Kidney glomerular epithelial cell (primary cell): ENCODE results near the gene KRTAP6-3.

Experiments used
- DNase-seq: peaks from one replicate; lab custom pipeline; 2025; lab: John Stamatoyannopoulos, UW

KRTAP6-3 gene

GRCh38 chr21:30592140-30592539 is at the start of gene KRTAP6-3:
Gene KRTAP6-3 (plus strand): TSS chr21:30592440. CDS start chr21:30592446, 6 bp downstream.
- DNase-seq, result no peak

- DNase-seq, result no peak
Observed at GRCh38 chr21:30552782-30553181, 39.5 kb upstream of the KRTAP6-3 start.

DNA sequence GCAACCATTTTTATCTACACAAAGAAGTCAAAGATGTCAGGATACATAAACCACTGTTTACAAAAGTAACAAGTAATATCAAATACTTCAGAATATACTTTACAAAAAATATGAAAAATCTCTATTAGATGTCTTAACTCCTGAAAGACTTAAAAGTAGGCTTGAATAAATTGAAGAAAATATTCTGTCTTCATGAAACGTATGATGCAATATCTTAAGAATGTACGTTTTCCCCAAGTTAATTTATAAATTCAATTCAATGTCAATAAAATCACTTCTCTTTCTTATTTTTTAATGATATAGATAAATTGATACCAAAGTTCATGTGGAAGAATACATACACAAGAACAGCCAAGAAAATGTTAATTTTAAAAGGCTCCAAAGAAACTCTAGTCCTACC is 37.1 kb upstream of the KRTAP6-3 start:
- DNase-seq, result no peak

DNA sequence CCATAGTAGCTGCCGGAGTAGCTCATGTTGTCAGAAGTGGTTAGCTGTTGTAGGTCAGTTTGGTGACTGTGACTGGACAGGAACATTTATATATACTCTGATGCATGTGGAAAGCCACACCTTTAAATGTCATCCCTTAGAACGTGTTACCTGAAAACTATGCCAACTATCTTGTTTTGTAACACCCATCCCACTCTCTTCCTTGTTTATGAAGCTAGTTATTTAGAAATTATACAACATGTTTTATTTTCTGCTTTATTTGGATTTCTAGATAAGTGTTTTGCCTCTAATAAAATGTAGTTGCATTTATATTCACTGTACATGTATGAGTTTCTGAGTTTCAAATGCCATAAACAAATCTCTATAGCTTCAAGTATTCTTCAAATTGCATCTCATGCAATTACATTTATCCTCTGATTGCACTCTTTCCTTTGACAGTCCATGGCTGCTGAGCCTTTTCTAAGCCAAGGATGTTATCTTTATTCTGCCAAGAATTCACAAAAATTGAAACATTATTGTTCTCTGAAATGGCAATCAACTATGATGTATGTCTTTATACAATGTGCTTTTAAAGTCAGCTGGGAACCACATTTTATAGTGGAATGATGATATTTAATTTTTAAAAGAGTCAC is 30.9 kb upstream of the KRTAP6-3 start, which contains the start of gene KRTAP19-7:
KRTAP19-7 (minus strand) TSS at position 51 of the 632 bp plus-strand sequence; CDS start at position 26, 25 bp downstream.
- DNase-seq, result no peak

- DNase-seq, result no peak
Observed at GRCh38 chr21:30561957-30562356, 30.3 kb upstream of the KRTAP6-3 start.

- no peak for DNase-seq
Observed at GRCh38 chr21:30563072-30563471, 29.2 kb upstream of the KRTAP6-3 start.

DNA sequence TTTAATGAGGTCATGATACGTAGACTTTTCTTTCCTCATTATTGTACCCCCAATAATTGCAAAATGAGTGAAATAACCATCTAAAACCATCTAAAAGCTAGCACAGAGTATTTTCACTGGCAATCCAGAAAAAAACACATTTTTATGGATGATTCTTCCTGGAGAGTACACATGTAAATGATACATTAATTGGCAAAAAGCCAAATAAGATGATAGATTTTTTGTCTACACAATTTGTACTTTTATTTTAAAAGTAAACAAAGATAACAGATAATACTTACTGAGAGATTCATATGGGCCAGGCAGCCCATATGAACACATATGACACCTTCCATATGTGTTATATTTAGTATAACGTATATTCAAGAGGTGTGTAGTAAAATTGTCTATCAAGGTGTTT is 28.6 kb upstream of the KRTAP6-3 start:
- DNase-seq, result no peak

GRCh38 chr21:30567617-30568016 is 24.6 kb upstream of the KRTAP6-3 start:
- DNase-seq, result no peak

DNA sequence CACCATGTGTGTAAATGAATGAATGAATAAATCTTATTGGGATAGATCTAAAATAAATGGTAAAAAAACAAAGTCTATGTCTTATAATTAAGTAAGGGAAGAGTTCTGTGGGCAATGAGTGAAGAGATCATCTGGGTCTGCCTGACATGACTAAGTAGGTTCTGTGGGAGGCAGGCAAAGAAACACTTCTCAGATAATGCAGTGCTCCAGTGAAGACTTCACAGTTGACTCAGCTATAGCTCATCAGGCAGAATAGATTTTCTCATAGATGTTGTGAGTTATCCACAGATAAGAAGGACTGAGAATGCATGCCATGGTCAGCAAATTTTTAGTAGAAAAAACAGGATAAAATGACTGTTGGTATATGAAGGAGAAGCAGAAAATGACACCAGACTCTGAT is 14.5 kb upstream of the KRTAP6-3 start:
- no peak for DNase-seq

DNA sequence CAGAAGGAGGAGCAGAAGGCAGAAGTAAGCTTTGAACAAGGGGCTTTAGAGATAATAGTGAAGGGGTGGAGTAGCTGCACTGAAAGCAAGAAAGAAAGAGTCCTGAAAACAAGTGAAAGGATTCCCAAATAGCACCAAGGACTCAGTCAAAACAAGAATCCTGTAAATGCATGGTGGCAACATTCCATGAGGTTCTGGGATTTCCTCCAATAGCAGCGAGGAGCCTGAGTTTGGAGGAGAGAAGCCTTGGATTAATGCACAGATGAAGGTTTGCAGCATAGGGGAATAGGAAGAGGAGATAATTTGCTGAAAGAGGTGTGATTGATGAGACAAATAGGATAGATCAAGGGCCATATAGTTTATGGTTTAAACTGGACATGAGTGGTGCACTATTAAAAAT is 12.9 kb upstream of the KRTAP6-3 start:
- DNase-seq, result no peak

- DNase-seq, result no peak
Observed at GRCh38 chr21:30580132-30580531, 12.1 kb upstream of the KRTAP6-3 start.

GRCh38 chr21:30582870-30583269 is 9.4 kb upstream of the KRTAP6-3 start:
- no peak for DNase-seq

- DNase-seq, result no peak
Observed at GRCh38 chr21:30590297-30590696, 1.9 kb upstream of the KRTAP6-3 start, which contains the start of gene KRTAP22-2. Gene KRTAP22-2 (minus strand): TSS chr21:30590397.

GRCh38 chr21:30598802-30599201 is 6.6 kb downstream of the KRTAP6-3 start, which contains the start of gene KRTAP6-2:
Gene KRTAP6-2 (minus strand): TSS chr21:30598902. CDS start chr21:30598874, 28 bp downstream.
- DNase-seq, result no peak

- no peak for DNase-seq
Observed at GRCh38 chr21:30600787-30601186, 8.5 kb downstream of the KRTAP6-3 start, which contains the start of gene KRTAP22-1. Gene KRTAP22-1 (plus strand): TSS chr21:30601087.

DNA sequence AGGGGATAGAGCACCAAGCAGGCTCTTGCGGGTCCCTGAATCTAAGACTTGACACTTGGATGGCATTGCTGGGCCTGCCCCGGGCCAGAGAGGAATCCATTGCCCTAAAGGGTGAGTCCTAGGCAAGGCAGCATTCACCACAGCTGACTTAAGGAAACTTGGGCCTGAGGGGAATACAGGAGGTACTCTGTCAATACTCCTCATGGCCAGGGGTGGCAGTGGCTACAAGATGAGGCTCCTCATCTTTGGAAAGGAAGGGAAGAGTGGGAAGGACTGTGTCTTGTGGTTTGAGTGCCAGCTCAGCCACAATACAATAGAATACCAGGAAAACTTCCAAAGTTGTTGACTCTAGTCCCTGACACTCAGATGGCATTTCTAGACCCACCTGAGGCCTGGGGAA is 13.7 kb downstream of the KRTAP6-3 start:
- DNase-seq, result no peak

GRCh38 chr21:30612132-30612531 is 19.9 kb downstream of the KRTAP6-3 start:
- DNase-seq, result no peak

- DNase-seq, result no peak
Observed at GRCh38 chr21:30613836-30614235, 21.6 kb downstream of the KRTAP6-3 start, which contains the start of gene KRTAP6-1. Gene KRTAP6-1 (minus strand): TSS chr21:30613930. CDS start chr21:30613904, 26 bp downstream.

- DNase-seq, result no peak
Observed at GRCh38 chr21:30615199-30615598, 23.0 kb downstream of the KRTAP6-3 start.

- DNase-seq, result no peak
Observed at GRCh38 chr21:30616125-30616524, 23.9 kb downstream of the KRTAP6-3 start, which contains the start of gene KRTAP20-1. Gene KRTAP20-1 (plus strand): TSS chr21:30616425. CDS start chr21:30616455, 30 bp downstream.

- DNase-seq, result no peak
Observed at GRCh38 chr21:30620080-30620479, 27.8 kb downstream of the KRTAP6-3 start.

- no peak for DNase-seq
Observed at GRCh38 chr21:30620522-30620921, 28.3 kb downstream of the KRTAP6-3 start, which contains the start of gene KRTAP20-4. Gene KRTAP20-4 (plus strand): TSS chr21:30620627.

GRCh38 chr21:30623362-30623761 is 31.1 kb downstream of the KRTAP6-3 start:
- no peak for DNase-seq
